Ishikawa (cell line): ENCODE measurements around the gene JMJD7.
A peak's percentile ranks its signal among the peaks of the same experiment; 100 is the strongest.

ENCODE experiments used
- CEBPB ChIP-seq: IDR thresholded peaks from 2 replicates; pipeline ENCODE4 v1.6.1; 2012
- CREB1 ChIP-seq: IDR thresholded peaks from 2 replicates; pipeline ENCODE4 v1.6.1; 2012; ENCODE audit warnings: low read depth
- EGR1 ChIP-seq: IDR thresholded peaks from 2 replicates; pipeline ENCODE4 v1.6.1; 2012
- EP300 ChIP-seq: IDR thresholded peaks from 2 replicates; pipeline ENCODE4 v1.6.1; 2012; ENCODE audit warnings: borderline replicate concordance
- FOXM1 ChIP-seq: IDR thresholded peaks from 2 replicates; pipeline ENCODE4 v1.6.1; 2012; ENCODE audit warnings: low read depth, borderline replicate concordance
- NFIC ChIP-seq: IDR thresholded peaks from 2 replicates; pipeline ENCODE4 v1.6.1; 2012
- RAD21 ChIP-seq: IDR thresholded peaks from 2 replicates; pipeline ENCODE4 v1.6.1; 2012; ENCODE audit warnings: low read depth
- REST ChIP-seq: IDR thresholded peaks from 2 replicates; pipeline ENCODE4 v1.6.1; 2012; ENCODE audit warnings: low read depth, mild to moderate bottlenecking
- TAF1 ChIP-seq: IDR thresholded peaks from 2 replicates; pipeline ENCODE4 v1.6.1; 2012; ENCODE audit warnings: low read depth, mild to moderate bottlenecking
- TCF12 ChIP-seq: IDR thresholded peaks from 2 replicates; pipeline ENCODE4 v1.6.1; 2012; ENCODE audit warnings: low read depth
- TEAD4 ChIP-seq: IDR thresholded peaks from 2 replicates; pipeline ENCODE4 v1.6.1; 2012
- USF1 ChIP-seq: IDR thresholded peaks from 2 replicates; pipeline ENCODE4 v1.6.1; 2012
- YY1 ChIP-seq: IDR thresholded peaks from 2 replicates; pipeline ENCODE4 v1.6.1; 2012; ENCODE audit warnings: low read depth
- ZBTB7A ChIP-seq: IDR thresholded peaks from 2 replicates; pipeline ENCODE4 v1.6.1; 2012; ENCODE audit warnings: low read depth
- TF ChIP-seq, protein P1 (sequence below): IDR thresholded peaks from 2 replicates; pipeline ENCODE4 v1.6.1; 2012

JMJD7 gene

DNA sequence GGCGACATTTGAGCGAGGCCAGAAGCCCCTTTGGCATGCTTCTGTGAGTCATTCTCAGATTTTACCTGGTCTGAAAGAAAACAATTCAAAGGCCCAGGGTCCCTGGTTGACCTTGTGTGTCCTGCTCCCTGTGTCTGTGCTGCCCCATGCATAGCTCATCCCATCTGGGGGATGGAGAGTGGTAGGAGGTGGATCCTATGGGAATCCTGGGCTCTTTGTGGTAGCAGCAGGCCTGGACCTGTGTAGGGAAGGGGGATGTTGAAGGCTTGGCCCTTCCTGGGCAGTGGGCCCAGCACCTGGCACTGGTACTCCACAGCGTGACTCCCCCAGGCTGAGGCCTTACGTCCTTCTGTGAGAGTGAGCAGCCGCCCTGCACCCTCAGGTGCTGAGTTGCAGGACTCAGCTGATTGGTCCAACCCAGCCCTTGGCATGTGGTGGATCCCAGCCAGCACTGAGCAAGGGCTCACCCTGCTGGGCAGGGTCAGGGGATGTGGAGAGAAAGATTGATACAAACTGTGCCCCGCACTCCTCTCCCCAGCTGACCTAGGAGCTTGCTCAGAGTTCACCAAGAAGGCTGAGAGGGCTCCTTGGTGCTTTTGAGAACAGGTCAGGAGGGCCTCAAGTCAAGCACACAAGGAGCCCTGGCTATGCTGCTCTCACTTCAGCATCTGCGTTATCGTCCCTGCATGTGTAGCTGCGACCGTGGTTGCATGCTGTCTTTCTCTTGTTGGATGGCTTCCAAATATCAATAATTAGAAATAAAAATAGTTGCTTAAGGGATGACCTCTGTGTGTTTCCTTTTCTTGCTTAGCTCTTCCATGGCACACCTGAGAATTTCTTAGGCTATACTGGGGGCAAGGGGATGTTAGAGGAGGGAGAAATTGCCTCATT lies 21.4 kb upstream of the JMJD7 start:
- TF ChIP-seq CREB1 (no peak), TAF1 (no peak), USF1 (peak; percentile 31; the same call in 1 of the 2 replicates), CEBPB (no peak), TCF12 (no peak), NFIC (peak; percentile 72), REST (no peak), RAD21 (peak; percentile 60; the same call in 1 of the 2 replicates), EP300 (no peak), EGR1 (no peak), FOXM1 (no peak), ZBTB7A (no peak), YY1 (0 out of 2 replicates have a peak, but pooled peaks have one; percentile 11), TEAD4 (peak; percentile 77)
- TF ChIP-seq, protein P1, sequence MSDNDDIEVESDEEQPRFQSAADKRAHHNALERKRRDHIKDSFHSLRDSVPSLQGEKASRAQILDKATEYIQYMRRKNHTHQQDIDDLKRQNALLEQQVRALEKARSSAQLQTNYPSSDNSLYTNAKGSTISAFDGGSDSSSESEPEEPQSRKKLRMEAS = no peak; the same call in 1 of the 2 replicates

GRCh38 chr15:41809121-41809520 lies 18.8 kb upstream of the JMJD7 start:
- TF ChIP-seq, protein P1 = no peak

DNA sequence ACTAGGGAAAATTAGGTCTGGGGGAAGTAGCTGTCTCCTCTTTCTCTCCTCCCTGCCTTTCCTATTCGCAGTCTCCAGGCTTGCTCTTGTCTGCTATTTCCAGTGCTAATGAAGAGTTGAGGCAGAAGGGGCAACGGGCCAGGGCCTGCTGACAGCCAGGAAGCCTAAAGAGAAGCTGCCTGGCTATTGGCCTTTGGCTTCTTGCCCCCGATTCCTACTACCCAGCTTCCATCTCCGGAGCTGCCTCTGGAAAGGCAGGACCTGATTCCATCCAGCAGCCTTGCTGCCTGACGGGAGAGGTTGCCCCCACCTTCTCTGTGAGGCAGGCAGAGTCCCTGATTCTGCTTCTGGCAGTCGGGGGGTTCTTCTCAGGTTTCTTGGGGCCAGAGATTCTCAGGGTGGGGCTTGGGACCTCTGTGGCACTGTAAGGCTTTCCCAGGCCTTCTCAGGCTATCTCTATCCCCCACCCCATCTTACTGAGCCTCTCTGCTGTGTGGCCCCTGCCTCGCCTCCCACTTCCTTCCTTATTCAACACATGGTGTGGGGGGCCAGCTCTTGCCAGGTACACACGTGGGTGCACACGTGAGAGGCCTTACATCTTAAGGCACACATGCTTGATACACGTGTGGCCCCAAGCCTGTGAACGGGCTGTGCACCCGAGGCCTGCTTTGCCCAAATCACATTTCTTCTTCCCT lies 18.2 kb upstream of the JMJD7 start:
- no peak for TF ChIP-seq EP300
- TF ChIP-seq CEBPB = no peak
- TF ChIP-seq TCF12 = no peak
- no peak for TF ChIP-seq ZBTB7A
- TF ChIP-seq RAD21 = no peak
- no peak for TF ChIP-seq CREB1
- no peak for TF ChIP-seq YY1
- no peak for TF ChIP-seq NFIC

DNA sequence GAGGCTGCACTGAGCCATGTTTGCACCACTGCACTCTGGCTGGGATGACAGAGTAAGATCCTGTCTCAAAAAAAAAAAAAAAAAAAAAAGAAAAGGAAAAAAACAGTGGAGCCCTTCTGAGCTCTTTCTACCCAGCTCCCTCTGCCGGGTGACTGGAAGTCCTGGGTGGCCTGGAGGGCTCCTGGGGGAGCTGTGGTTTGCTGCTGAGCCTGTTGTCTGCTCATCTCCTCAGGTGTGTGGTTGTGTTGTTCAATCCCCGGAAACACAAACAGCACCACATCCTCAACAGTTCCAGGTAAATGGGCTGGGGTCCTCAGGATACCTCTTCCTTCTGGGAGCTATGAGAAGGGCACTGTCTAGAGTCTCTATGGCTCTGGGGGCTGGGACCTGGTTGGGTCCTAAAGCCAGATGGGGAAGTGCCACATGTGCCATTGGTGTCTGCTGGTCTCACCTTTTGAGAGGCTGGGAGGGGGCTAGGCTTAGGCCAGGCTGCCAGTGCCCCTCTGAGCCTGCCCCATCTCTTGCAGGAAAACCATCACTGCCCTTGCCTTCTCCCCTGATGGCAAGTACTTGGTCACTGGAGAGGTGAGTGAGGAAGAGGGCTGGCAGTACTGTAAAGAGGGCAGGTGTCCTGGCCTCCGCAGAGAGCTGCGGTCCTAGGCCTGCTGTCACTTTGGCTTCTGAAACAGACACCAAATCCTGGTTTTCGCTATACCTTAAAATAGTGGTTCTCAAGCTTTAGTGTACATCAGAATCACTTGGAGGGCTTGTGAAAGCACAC lies 17.1 kb upstream of the JMJD7 start:
- no peak for TF ChIP-seq USF1
- TF ChIP-seq CEBPB = no peak
- TF ChIP-seq RAD21 = no peak

DNA sequence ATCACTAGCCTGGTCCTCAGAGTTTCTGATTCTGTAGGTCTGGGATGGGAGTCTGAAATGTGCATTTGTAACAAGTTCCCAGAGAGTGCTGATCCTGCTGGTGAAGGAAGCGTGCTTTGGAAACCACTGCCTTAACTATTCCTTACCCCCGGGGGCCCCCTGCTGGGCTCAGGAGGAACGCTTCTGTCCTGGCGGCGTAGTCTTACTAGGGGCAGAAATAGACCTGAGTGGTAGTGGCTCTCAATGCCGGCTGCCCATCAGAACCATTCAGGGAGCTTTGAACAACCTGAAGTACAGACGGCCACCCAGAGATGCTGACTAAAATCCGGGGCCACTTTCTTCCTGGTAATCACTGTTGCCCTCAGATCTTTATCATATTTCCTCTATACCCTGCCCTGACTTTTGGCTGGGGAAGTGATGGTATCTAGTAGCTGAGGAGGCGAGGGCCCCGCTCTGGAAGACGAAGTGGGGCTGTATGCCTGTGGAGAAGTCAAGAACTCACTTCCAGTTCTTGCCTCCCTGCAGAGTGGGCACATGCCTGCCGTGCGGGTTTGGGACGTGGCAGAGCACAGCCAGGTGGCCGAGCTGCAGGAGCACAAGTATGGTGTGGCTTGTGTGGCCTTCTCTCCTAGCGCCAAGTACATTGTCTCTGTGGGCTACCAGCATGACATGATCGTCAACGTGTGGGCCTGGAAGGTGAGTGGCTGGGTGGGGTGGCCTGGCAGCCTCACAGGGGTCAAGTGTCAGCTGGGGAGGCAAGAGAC lies 16.3 kb upstream of the JMJD7 start:
- no peak for TF ChIP-seq EP300
- no peak for TF ChIP-seq EGR1
- no peak for TF ChIP-seq NFIC
- TF ChIP-seq RAD21 = peak; percentile 80
- TF ChIP-seq YY1 = no peak
- TF ChIP-seq CREB1 = no peak

DNA sequence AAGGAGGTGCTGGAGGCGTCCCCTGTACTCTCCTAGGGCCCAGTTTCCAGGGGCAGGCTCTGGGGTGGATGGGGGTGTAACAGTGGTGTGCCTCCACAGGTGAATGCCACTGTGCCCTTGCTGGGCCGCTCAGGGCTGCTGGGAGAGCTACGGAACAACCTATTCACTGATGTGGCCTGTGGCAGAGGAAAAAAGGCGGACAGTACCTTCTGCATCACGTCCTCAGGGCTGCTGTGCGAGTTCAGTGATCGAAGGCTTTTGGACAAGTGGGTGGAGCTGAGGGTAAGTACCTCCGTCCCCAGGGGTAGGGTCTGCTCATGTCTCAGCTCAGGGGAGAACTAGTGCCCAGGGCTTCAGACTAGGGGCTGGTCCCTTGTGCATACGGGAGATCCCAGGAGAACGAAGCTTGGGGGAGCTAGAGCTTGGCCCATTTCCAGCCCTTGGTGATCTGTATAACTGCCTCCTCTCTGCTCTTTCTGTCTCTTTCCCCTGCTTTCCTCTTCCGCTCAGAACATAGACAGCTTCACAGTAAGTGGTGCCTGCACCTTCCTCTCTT lies 15.0 kb upstream of the JMJD7 start:
- TF ChIP-seq TCF12 (no peak), EP300 (no peak), TEAD4 (no peak), CEBPB (no peak), ZBTB7A (no peak), FOXM1 (no peak), EGR1 (no peak), RAD21 (no peak), CREB1 (no peak), TAF1 (no peak), USF1 (no peak)
- TF ChIP-seq, protein P1 = no peak
